Endothelial cell of umbilical vein (primary cell): ENCODE results near the gene TXNRD2. TPM values are rescaled to one million over a fixed set of nuclear protein-coding genes. Genes with fewer than 3 reads are reported as not detected.

Experiments used
- BruUV-seq: library from RNA; stranded (reverse); fragments of 400-500 nt; replicated peaks from 2 replicates; lab custom pipeline; 2021; lab: Mats Ljungman, UMichigan
- CTCF ChIA-PET: fragments of 300-600, 350-600 bp; sonication (Branson Sonifier 250); formaldehyde crosslinking; loops from one replicate; lab custom pipeline; 2021; ENCODE audit warnings: antibody characterized with exemption, inconsistent platforms; lab: Charles Lee
- POLR2A ChIA-PET: fragments of 300-600, 350-600 bp; sonication (Branson Sonifier 250); formaldehyde crosslinking; loops from one replicate; lab custom pipeline; 2021; ENCODE audit warnings: antibody characterized with exemption, inconsistent platforms; lab: Charles Lee
- DNase-seq: peaks from one replicate; pipeline ENCODE4 v3.0.0-alpha.2; 2011; ENCODE audit warnings: low read depth, low spot score
- FAIRE-seq: peaks from 2 replicates; lab custom pipeline; 2011; peaks lifted over from hg19 to GRCh38; lab: Jason Lieb, UNC
- H2AFZ ChIP-seq: 2 replicates; pipeline ENCODE4 v1.6.0; 2012; ENCODE audit warnings: low read depth, low read length, control low read depth, inconsistent platforms
- H3K27ac ChIP-seq: 2 replicates; pipeline ENCODE4 v1.5.1; 2011; ENCODE audit warnings: low read depth, mild to moderate bottlenecking, control low read depth, low read length, moderate library complexity; ENCODE audit not compliant: insufficient read depth
- H3K27me3 ChIP-seq, 2 experiments: 2 replicates each; pipeline versions ENCODE4 v1.6.0 to v1.6.1; 2011; ENCODE audit warnings: low read length in 2 of 2, mixed read lengths in 1 of 2; ENCODE audit not compliant: control insufficient read depth in 2 of 2, insufficient read depth in 2 of 2
- H3K36me3 ChIP-seq, 2 experiments: 2 replicates in 1 of 2; 3 replicates in 1 of 2; pipeline ENCODE4 v1.5.1; 2011; ENCODE audit warnings: low read length in 2 of 2, mild to moderate bottlenecking in 1 of 2, moderate library complexity in 1 of 2; ENCODE audit not compliant: control insufficient read depth in 2 of 2, insufficient read depth in 2 of 2; ENCODE audit errors: extremely low read depth in 1 of 2
- H3K4me1 ChIP-seq: 3 replicates; pipeline ENCODE4 v1.5.1; 2011; ENCODE audit warnings: mild to moderate bottlenecking, low read length; ENCODE audit not compliant: control insufficient read depth, insufficient read depth; ENCODE audit errors: extremely low read depth
- H3K4me2 ChIP-seq: 2 replicates; pipeline ENCODE4 v1.6.1; 2011; ENCODE audit warnings: low read length, control low read depth, mixed read lengths; ENCODE audit not compliant: insufficient read depth
- H3K4me3 ChIP-seq, 3 experiments: fragments of 200-600 bp in 1 of 3; sonication (generic), shearing (Covaris generic) in 1 of 3; replicated peaks in 1 of 3; 2 replicates each; pipeline ENCODE4 v1.5.1; 2011 to 2016; ENCODE audit warnings: control low read depth in 3 of 3, low read length in 3 of 3, mild to moderate bottlenecking in 2 of 3, inconsistent platforms in 1 of 3, low read depth in 1 of 3, moderate library complexity in 1 of 3; ENCODE audit not compliant: insufficient read depth in 1 of 3
- H3K79me2 ChIP-seq: 2 replicates; pipeline ENCODE4 v1.6.0; 2012; ENCODE audit warnings: low read length, inconsistent platforms; ENCODE audit not compliant: control insufficient read depth, insufficient read depth
- H3K9ac ChIP-seq: replicated peaks from 2 replicates; pipeline ENCODE3; 2011; ENCODE audit warnings: low read length, control low read depth; ENCODE audit not compliant: insufficient read depth; ENCODE audit errors: extremely low read depth
- H3K9me1 ChIP-seq: replicated peaks from 3 replicates; pipeline ENCODE4 v1.6.0; 2011; ENCODE audit warnings: mild to moderate bottlenecking, low read length; ENCODE audit not compliant: control insufficient read depth, insufficient read depth; ENCODE audit errors: extremely low read depth
- H3K9me3 ChIP-seq: replicated peaks from 2 replicates; pipeline ENCODE4 v1.5.1; 2012; ENCODE audit warnings: low read length, inconsistent platforms; ENCODE audit not compliant: control insufficient read depth, insufficient read depth
- H4K20me1 ChIP-seq: replicated peaks from 2 replicates; pipeline ENCODE3; 2011; ENCODE audit warnings: mild to moderate bottlenecking, low read length; ENCODE audit not compliant: control insufficient read depth, insufficient read depth; ENCODE audit errors: extremely low read depth
- EZH2 ChIP-seq: IDR thresholded peaks from 2 replicates; pipeline ENCODE4 v1.6.1; 2012; ENCODE audit warnings: borderline replicate concordance, low read depth, mild to moderate bottlenecking, moderate library complexity, low read length, inconsistent platforms; ENCODE audit not compliant: severe bottlenecking
- FOS ChIP-seq: IDR thresholded peaks from 2 replicates; pipeline ENCODE4 v1.6.1; 2011; ENCODE audit warnings: mild to moderate bottlenecking, low read length, moderate library complexity, borderline replicate concordance; ENCODE audit not compliant: insufficient read depth
- GATA2 ChIP-seq: IDR thresholded peaks from 2 replicates; pipeline ENCODE4 v1.7.0; 2011; ENCODE audit warnings: low read depth, mild to moderate bottlenecking, moderate library complexity, mixed read lengths, low read length; ENCODE audit not compliant: insufficient read length, insufficient read depth
- MYC ChIP-seq: IDR thresholded peaks from one replicate; pipeline ENCODE4 v1.6.1; 2011; ENCODE audit warnings: mild to moderate bottlenecking, low read depth, low read length
- dilution Hi-C: fragments of 300-500 bp; cut with MboI; formaldehyde crosslinking; loops from one replicate; pipeline ENCODE4 v1.15.0; 2019; ENCODE audit warnings: low sequenced_read_pairs; ENCODE audit not compliant: extremely low pct_ligation_motif_present
- intact Hi-C: fragments of 100-400 bp; cut with micrococcal nuclease; formaldehyde crosslinking; loops from one replicate; pipeline ENCODE4 v1.10.0; 2022
- polyA plus RNA-seq, 4 experiments: library from polyadenylated mRNA; depleted of rRNA in 3 of 4; stranded (reverse) in 3 of 4; unstranded in 1 of 4; fragments of >200 nt; gene quantifications; 2 replicates each; pipeline versions ENCODE4 v1.2.1 to v1.2.3, GENCODE V29; 2011 to 2012; ENCODE audit warnings: missing spikeins in 1 of 4
- total RNA-seq: library from RNA; stranded (reverse); gene quantifications from 2 replicates; pipeline ENCODE4 v1.2.3, GENCODE V29; 2021

TXNRD2 gene
- total and polyA plus RNA-seq, 2 donors (not counting 3 experiments of a cell fraction or from before 2014, with no cell fraction given): 211 to 440 TPM

- FAIRE-seq (no peak), DNase-seq (no peak)
- Histone ChIP-seq H2AFZ (no peak overlapping the region), H3K4me3 (no peak overlapping the region), H3K27ac (no peak overlapping the region), H3K4me1 (peaks cover 32% of the 10 kb centered on the region), H3K79me2 (peaks cover 10% of the 10 kb centered on the region), H3K27me3 (no peaks in the 10 kb centered on the region), H3K9me1 (no peaks in the 10 kb centered on the region), H4K20me1 (no peaks in the 10 kb centered on the region), H3K4me2 (no peak overlapping the region), H3K9ac (no peak overlapping the region), H3K9me3 (no peaks in the 10 kb centered on the region), H3K36me3 (peaks cover 2 to 3% of the 10 kb centered on the region in 2 experiments)
- intact Hi-C loops (no loop called here), dilution Hi-C loops (no loop called here)
- ChIA-PET CTCF (interaction anchor here (0.6 to 3.4 kb wide), 7 partner anchors 10 to 142 kb away, joined by 3 to 23 read pairs (median 5); no protein-coding TSS in a partner anchor), POLR2A (interaction anchor here (1.0 kb wide), 1 partner anchor 23 kb away, joined by 3 read pairs; no protein-coding TSS in a partner anchor)
- no TSS peak for BruUV-seq
- TF ChIP-seq FOS (no peak), GATA2 (no peak), MYC (no peak), EZH2 (no peak)
Measured at GRCh38 chr22:19871845-19872778, 69.5 kb downstream of the TXNRD2 start.
